ENCODE results near the gene TNNI3. TPM values are rescaled to one million over a fixed set of nuclear protein-coding genes. Genes with fewer than 3 reads are reported as not detected.
A peak's percentile ranks its signal among the peaks of the same experiment; 100 is the strongest.

TNNI3 gene
- total and polyA plus RNA-seq, 9 of the 15 experiments (the other 6 are each of a cell fraction or from before 2014, with no cell fraction given) = 4.7 to 158 (median 42.0) TPM

DNA sequence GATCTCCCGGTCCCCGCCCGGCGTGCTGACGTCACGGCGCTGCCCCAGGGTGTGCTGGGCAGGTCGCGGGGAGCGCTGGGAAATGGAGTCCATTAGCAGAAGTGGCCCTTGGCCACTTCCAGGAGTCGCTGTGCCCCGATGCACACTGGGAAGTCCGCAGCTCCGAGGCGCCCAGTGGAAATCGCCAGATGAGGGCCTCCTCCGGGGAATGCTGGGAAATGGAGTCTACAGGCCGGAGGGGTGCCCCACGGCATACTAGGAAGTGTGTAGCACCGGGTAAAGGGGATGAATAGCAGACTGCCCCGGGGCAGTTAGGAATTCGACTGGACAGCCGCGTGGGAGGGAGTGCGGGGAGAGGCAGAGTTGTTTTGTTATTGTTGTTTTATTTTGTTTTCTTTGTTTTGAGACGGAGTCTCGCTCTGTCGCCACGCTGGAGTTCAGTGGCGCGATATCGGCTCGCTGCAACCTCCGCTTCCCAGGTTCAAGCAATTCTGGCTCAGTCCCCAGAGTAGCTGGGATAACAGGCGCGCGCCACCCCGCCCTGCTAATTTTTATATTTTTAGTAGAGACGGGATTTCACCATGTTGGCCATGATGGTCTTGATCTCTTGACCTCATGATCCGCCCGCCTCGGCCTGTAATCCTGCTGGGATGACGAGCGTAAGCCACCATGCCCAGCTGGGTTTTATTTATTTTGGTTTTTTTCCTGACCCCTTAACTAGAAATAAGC lies 39.7 kb downstream of the TNNI3 start:
- Histone ChIP-seq H4K20me1 (replicated peaks; ENCODE audit: control insufficient read depth, insufficient read depth, low read length) (peaks cover 28% of the 10 kb centered on the region), H3K27me3 (ENCODE audit: control insufficient read depth in 2 of 2, insufficient read depth in 2 of 2, low read length in 2 of 2) (no peaks in the 10 kb centered on the region), H3K4me3 (peak overlapping the region; percentile 70), H3K36me3 (ENCODE audit: control insufficient read depth, insufficient read depth, low read length) (peaks cover 15% of the 10 kb centered on the region; the same call in 2 of the 3 replicates), H3K79me2 (ENCODE audit: control insufficient read depth, insufficient read depth, low read length) (peaks cover 45% of the 10 kb centered on the region), H3K9me1 (ENCODE audit: control insufficient read depth, insufficient read depth, low read length) (peaks cover 4% of the 10 kb centered on the region), H3K4me1 (replicated peaks in 1 of 2; ENCODE audit: control insufficient read depth in 2 of 2, insufficient read depth in 2 of 2, low read length in 2 of 2) (peaks cover 35 to 57% of the 10 kb centered on the region in 2 experiments), H3K9me3 (replicated peaks; ENCODE audit: control insufficient read depth, insufficient read depth, low read depth, low read length) (no peaks in the 10 kb centered on the region), H3K4me2 (ENCODE audit: insufficient read depth, low read length) (peak overlapping the region; percentile 87), H2AFZ (ENCODE audit: low read depth, low read length) (peak overlapping the region; percentile 98), H3K27ac (ENCODE audit: extremely low read depth, low read depth, low read length) (peak overlapping the region; percentile 91), H3K9ac (ENCODE audit: insufficient read depth in 1 of 2, low read depth in 2 of 2, low read length in 2 of 2) (peak overlapping the region; percentile 87 to 90)
- CTCF ChIA-PET (ENCODE audit: low intra/inter-chr PET ratio) = no interaction called here
- peak; percentile 94 for ATAC-seq
- WGBS (ENCODE audit: insufficient coverage, low coverage, missing lambda C conversion rate) = under 1% methylated on average over 43 of the region's 44 CpGs
- in situ Hi-C loops (cut with MboI) (no loop called here), intact Hi-C loops (cut with micrococcal nuclease) (no loop called here)
- POLR2A ChIA-PET = interaction anchor here (0.6 to 1.7 kb wide), 11 partner anchors 10 to 289 kb away, joined by 3 to 9 read pairs (median 4); partner anchors contain the start of gene UBE2S
- FAIRE-seq = peak; percentile 99
- DNase-seq (ENCODE audit: extremely low read depth in 1 of 4, low spot score in 3 of 4) = peak; percentile 96 to 99 (median 98)
- BruUV-seq (replicated peaks) = TSS peak; percentile 94
- TF ChIP-seq, protein P1, sequence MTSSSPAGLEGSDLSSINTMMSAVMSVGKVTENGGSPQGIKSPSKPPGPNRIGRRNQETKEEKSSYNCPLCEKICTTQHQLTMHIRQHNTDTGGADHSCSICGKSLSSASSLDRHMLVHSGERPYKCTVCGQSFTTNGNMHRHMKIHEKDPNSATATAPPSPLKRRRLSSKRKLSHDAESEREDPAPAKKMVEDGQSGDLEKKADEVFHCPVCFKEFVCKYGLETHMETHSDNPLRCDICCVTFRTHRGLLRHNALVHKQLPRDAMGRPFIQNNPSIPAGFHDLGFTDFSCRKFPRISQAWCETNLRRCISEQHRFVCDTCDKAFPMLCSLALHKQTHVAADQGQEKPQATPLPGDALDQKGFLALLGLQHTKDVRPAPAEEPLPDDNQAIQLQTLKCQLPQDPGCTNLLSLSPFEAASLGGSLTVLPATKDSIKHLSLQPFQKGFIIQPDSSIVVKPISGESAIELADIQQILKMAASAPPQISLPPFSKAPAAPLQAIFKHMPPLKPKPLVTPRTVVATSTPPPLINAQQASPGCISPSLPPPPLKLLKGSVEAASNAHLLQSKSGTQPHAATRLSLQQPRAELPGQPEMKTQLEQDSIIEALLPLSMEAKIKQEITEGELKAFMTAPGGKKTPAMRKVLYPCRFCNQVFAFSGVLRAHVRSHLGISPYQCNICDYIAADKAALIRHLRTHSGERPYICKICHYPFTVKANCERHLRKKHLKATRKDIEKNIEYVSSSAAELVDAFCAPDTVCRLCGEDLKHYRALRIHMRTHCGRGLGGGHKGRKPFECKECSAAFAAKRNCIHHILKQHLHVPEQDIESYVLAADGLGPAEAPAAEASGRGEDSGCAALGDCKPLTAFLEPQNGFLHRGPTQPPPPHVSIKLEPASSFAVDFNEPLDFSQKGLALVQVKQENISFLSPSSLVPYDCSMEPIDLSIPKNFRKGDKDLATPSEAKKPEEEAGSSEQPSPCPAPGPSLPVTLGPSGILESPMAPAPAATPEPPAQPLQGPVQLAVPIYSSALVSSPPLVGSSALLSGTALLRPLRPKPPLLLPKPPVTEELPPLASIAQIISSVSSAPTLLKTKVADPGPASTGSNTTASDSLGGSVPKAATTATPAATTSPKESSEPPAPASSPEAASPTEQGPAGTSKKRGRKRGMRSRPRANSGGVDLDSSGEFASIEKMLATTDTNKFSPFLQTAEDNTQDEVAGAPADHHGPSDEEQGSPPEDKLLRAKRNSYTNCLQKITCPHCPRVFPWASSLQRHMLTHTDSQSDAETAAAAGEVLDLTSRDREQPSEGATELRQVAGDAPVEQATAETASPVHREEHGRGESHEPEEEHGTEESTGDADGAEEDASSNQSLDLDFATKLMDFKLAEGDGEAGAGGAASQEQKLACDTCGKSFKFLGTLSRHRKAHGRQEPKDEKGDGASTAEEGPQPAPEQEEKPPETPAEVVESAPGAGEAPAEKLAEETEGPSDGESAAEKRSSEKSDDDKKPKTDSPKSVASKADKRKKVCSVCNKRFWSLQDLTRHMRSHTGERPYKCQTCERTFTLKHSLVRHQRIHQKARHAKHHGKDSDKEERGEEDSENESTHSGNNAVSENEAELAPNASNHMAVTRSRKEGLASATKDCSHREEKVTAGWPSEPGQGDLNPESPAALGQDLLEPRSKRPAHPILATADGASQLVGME (CRISPR knock-in tag; IDR thresholded peaks at IDR 0.05) = peak; percentile 33; the same call in 1 of the 2 replicates
- TF ChIP-seq, protein P2, sequence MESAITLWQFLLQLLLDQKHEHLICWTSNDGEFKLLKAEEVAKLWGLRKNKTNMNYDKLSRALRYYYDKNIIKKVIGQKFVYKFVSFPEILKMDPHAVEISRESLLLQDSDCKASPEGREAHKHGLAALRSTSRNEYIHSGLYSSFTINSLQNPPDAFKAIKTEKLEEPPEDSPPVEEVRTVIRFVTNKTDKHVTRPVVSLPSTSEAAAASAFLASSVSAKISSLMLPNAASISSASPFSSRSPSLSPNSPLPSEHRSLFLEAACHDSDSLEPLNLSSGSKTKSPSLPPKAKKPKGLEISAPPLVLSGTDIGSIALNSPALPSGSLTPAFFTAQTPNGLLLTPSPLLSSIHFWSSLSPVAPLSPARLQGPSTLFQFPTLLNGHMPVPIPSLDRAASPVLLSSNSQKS (CRISPR knock-in tag; IDR thresholded peaks at IDR 0.05) = no peak
- TF ChIP-seq STAT5B (CRISPR knock-in tag; IDR thresholded peaks at IDR 0.05) (no peak), KAT2B (IDR thresholded peaks at IDR 0.05; ENCODE audit: low read depth, low read length) (no peak), RBFOX2 (IDR thresholded peaks at IDR 0.05; ENCODE audit: low read depth, low read length) (peak; percentile 82), ELF4 (CRISPR knock-in tag; IDR thresholded peaks at IDR 0.05) (peak; percentile 82)
- TF ChIP-seq, protein P3, sequence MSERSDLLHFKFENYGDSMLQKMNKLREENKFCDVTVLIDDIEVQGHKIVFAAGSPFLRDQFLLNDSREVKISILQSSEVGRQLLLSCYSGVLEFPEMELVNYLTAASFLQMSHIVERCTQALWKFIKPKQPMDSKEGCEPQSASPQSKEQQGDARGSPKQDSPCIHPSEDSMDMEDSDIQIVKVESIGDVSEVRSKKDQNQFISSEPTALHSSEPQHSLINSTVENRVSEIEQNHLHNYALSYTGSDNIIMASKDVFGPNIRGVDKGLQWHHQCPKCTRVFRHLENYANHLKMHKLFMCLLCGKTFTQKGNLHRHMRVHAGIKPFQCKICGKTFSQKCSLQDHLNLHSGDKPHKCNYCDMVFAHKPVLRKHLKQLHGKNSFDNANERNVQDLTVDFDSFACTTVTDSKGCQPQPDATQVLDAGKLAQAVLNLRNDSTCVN (CRISPR knock-in tag; IDR thresholded peaks at IDR 0.05) = peak; percentile 72; the same call in 1 of the 2 replicates
- TF ChIP-seq, protein P4, sequence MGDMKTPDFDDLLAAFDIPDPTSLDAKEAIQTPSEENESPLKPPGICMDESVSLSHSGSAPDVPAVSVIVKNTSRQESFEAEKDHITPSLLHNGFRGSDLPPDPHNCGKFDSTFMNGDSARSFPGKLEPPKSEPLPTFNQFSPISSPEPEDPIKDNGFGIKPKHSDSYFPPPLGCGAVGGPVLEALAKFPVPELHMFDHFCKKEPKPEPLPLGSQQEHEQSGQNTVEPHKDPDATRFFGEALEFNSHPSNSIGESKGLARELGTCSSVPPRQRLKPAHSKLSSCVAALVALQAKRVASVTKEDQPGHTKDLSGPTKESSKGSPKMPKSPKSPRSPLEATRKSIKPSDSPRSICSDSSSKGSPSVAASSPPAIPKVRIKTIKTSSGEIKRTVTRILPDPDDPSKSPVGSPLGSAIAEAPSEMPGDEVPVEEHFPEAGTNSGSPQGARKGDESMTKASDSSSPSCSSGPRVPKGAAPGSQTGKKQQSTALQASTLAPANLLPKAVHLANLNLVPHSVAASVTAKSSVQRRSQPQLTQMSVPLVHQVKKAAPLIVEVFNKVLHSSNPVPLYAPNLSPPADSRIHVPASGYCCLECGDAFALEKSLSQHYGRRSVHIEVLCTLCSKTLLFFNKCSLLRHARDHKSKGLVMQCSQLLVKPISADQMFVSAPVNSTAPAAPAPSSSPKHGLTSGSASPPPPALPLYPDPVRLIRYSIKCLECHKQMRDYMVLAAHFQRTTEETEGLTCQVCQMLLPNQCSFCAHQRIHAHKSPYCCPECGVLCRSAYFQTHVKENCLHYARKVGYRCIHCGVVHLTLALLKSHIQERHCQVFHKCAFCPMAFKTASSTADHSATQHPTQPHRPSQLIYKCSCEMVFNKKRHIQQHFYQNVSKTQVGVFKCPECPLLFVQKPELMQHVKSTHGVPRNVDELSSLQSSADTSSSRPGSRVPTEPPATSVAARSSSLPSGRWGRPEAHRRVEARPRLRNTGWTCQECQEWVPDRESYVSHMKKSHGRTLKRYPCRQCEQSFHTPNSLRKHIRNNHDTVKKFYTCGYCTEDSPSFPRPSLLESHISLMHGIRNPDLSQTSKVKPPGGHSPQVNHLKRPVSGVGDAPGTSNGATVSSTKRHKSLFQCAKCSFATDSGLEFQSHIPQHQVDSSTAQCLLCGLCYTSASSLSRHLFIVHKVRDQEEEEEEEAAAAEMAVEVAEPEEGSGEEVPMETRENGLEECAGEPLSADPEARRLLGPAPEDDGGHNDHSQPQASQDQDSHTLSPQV (IDR thresholded peaks at IDR 0.05) = peak; percentile 74; the same call in 1 of the 2 replicates
